ENCODE results near the gene MYO5B. TPM values are rescaled to one million over a fixed set of nuclear protein-coding genes. Genes with fewer than 3 reads are reported as not detected.

The MYO5B gene
- total RNA-seq, 4 donors from 2014 or later: 2.0 to 13.9 (median 5.3) TPM

DNA sequence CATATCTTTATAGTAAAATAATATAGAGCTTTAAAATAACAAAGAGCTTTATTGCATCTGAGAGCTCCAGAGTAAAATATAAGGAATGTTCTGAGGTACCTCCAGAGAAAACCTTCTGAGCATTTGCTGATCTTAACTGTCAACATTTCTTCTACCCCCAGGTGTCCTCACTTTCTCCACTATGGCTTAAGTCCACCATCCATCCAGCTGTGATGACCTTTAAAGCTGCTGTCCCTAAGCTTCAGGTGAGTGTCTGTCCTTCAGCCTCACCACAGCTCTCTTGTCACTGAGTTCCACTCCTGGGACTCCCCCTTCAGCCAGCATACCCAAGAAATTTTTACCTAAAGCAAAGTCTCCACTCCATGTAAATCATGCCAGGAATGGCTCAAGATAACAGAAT lies 137.9 kb downstream of the MYO5B start:
- Histone ChIP-seq H3K4me3 (no peak overlapping the region), H3K36me3 (no peaks in the 10 kb centered on the region), H3K9me3 (no peaks in the 10 kb centered on the region), H3K27ac (replicated peaks in 1 of 4) (no peak overlapping the region), H3K4me1 (peaks cover 0 to 3% (median 0%) of the 10 kb centered on the region in 4 donors), H3K27me3 (peaks cover 0 to 4% (median 0%) of the 10 kb centered on the region in 4 donors)
- DNase-seq (ENCODE audit: extremely low spot score): no peak
- TF ChIP-seq POLR2AphosphoS5 (IDR thresholded peaks at IDR 0.05) (no peak), EP300 (IDR thresholded peaks at IDR 0.05) (no peak), POLR2A (IDR thresholded peaks at IDR 0.05; ENCODE audit: low read depth) (no peak)
- TF ChIP-seq, protein P1, sequence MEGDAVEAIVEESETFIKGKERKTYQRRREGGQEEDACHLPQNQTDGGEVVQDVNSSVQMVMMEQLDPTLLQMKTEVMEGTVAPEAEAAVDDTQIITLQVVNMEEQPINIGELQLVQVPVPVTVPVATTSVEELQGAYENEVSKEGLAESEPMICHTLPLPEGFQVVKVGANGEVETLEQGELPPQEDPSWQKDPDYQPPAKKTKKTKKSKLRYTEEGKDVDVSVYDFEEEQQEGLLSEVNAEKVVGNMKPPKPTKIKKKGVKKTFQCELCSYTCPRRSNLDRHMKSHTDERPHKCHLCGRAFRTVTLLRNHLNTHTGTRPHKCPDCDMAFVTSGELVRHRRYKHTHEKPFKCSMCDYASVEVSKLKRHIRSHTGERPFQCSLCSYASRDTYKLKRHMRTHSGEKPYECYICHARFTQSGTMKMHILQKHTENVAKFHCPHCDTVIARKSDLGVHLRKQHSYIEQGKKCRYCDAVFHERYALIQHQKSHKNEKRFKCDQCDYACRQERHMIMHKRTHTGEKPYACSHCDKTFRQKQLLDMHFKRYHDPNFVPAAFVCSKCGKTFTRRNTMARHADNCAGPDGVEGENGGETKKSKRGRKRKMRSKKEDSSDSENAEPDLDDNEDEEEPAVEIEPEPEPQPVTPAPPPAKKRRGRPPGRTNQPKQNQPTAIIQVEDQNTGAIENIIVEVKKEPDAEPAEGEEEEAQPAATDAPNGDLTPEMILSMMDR (IDR thresholded peaks at IDR 0.05): no peak
- intact Hi-C loops (cut with DNase I): no loop called here

DNA sequence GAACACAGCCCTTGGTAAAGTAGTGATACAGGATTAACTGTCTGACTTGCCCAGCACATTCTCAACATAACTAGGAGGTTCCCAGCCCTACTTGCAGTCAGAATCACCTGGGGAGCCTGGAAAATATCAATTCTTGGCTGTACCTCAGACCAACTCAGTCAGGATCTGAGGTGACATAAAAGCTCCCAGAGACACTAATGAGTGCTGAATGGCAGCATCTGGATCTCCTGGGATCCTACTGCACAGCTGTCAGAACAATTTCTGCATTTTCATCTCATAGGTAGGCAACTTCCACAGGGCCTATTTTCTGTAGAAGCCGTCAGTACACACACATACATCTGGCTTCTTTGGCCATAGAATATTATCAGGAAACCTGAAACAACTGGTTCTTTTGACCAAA lies 138.8 kb downstream of the MYO5B start:
- intact Hi-C loops (cut with DNase I): no loop called here
- Histone ChIP-seq H3K36me3 (no peaks in the 10 kb centered on the region), H3K27ac (replicated peaks in 1 of 4) (no peak overlapping the region), H3K4me3 (no peak overlapping the region), H3K4me1 (no peaks in the 10 kb centered on the region), H3K9me3 (no peaks in the 10 kb centered on the region), H3K27me3 (peaks cover 0 to 4% (median 0%) of the 10 kb centered on the region in 4 donors)
- DNase-seq (ENCODE audit: extremely low spot score): no peak
- 89% methylated on average over 1 of the region's 1 CpG for WGBS
- TF ChIP-seq POLR2A (IDR thresholded peaks at IDR 0.05; ENCODE audit: low read depth) (no peak), POLR2AphosphoS5 (IDR thresholded peaks at IDR 0.05) (no peak), EP300 (IDR thresholded peaks at IDR 0.05) (no peak)
- TF ChIP-seq, protein P1 (IDR thresholded peaks at IDR 0.05): no peak

DNA sequence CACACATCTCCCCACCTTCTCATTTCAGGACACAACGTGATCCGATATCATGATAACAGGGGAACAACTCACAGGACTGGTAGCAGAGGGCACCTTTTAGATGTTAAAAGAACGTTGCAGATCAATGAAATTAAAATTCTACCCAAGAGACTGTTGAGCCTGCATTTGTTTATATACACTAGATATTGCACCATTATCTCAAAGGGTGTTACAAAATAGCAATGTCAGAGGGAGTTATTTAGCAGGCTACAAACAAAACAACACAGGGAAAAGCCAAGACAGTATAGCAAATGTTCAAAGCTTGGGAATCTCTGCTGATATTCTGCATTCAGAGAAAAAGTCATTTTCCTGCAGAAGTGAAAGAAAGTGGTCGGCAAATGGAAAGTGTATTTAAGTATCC lies 139.5 kb downstream of the MYO5B start:
- no peaks in the 10 kb centered on the region for H3K36me3 ChIP-seq
- H3K4me3 ChIP-seq: no peak overlapping the region
- H3K27me3 ChIP-seq: peaks cover 0 to 4% (median 0%) of the 10 kb centered on the region in 4 donors
- 79% methylated on average over 4 of the region's 4 CpGs for WGBS
- no peak for DNase-seq (ENCODE audit: extremely low spot score)
- intact Hi-C loops (cut with DNase I): no loop called here
- no peaks in the 10 kb centered on the region for H3K9me3 ChIP-seq
- no peaks in the 10 kb centered on the region for H3K4me1 ChIP-seq
- TF ChIP-seq, protein P1 (IDR thresholded peaks at IDR 0.05): no peak
- TF ChIP-seq EP300 (IDR thresholded peaks at IDR 0.05): no peak
- TF ChIP-seq POLR2A (IDR thresholded peaks at IDR 0.05; ENCODE audit: low read depth): no peak
- TF ChIP-seq POLR2AphosphoS5 (IDR thresholded peaks at IDR 0.05): no peak
- H3K27ac ChIP-seq (replicated peaks in 1 of 4): no peak overlapping the region

DNA sequence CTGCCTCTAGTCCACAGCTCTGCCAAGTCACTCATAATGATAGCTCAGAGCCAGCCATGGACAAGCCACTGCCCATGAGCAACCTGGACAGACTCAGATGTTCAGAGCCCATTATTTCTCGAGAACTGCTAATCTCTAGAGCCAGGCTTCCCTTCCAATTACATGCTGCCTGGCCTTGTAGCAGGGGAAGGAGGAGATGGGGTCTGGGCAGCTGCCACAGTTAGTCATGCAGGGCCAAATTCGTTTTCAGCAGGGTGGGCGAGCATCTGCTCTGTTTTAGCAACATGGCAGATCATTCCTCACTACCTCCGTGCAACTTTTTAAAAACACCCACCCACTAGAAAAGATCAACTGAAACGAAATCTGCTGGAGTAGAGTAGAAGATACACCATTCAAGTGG lies 141.8 kb downstream of the MYO5B start:
- Histone ChIP-seq H3K27me3 (peaks cover 0 to 4% (median 0%) of the 10 kb centered on the region in 4 donors), H3K4me1 (no peaks in the 10 kb centered on the region), H3K4me3 (no peak overlapping the region), H3K27ac (replicated peaks in 1 of 4) (no peak overlapping the region), H3K9me3 (no peaks in the 10 kb centered on the region), H3K36me3 (no peaks in the 10 kb centered on the region)
- WGBS: 72% methylated on average over 5 of the region's 5 CpGs
- intact Hi-C loops (cut with DNase I): no loop called here
- no peak for DNase-seq (ENCODE audit: extremely low spot score)
- TF ChIP-seq POLR2A (IDR thresholded peaks at IDR 0.05; ENCODE audit: low read depth) (no peak), POLR2AphosphoS5 (IDR thresholded peaks at IDR 0.05) (no peak), EP300 (IDR thresholded peaks at IDR 0.05) (no peak)
- TF ChIP-seq, protein P1 (IDR thresholded peaks at IDR 0.05): no peak

DNA sequence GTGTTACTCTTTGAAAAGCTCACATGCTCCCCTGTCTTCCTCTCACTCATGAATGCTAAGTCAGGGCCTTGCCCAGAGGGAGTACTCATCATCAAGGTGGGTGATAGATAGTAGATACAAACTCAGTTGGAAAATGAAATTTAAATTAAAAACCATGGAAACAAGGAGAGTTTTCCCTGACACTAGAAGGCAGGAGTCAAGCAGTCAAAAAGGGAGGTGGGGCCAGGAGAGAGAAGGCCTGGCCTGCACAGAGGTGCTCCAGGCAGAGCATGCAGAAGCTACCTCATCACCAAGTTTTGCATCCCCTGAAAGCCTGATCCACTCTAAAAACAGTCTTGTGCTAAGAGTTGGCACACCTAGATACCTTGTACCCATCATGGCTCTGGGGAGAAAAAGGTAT lies 143.7 kb downstream of the MYO5B start:
- TF ChIP-seq POLR2A (IDR thresholded peaks at IDR 0.05; ENCODE audit: low read depth) (no peak), EP300 (IDR thresholded peaks at IDR 0.05) (no peak), POLR2AphosphoS5 (IDR thresholded peaks at IDR 0.05) (no peak)
- TF ChIP-seq, protein P1 (IDR thresholded peaks at IDR 0.05): no peak
- H3K9me3 ChIP-seq: no peaks in the 10 kb centered on the region
- intact Hi-C loops (cut with DNase I): no loop called here
- H3K4me3 ChIP-seq: no peak overlapping the region
- no peaks in the 10 kb centered on the region for H3K36me3 ChIP-seq
- H3K4me1 ChIP-seq: no peaks in the 10 kb centered on the region
- H3K27ac ChIP-seq (replicated peaks in 1 of 4): no peak overlapping the region
- peaks cover 0 to 4% (median 0%) of the 10 kb centered on the region in 4 donors for H3K27me3 ChIP-seq
- DNase-seq (ENCODE audit: extremely low spot score): no peak

Data from esophagus muscularis mucosa (tissue), 4 donors.